NCI-H2227 treated with DMSO at 0.1 percent for 48 hours (cell line): ENCODE results near the gene PPP1R3C.

ENCODE experiments used
- DNase-seq: peaks from one replicate; lab custom pipeline; 2025; lab: John Stamatoyannopoulos, UW

Gene PPP1R3C

DNA sequence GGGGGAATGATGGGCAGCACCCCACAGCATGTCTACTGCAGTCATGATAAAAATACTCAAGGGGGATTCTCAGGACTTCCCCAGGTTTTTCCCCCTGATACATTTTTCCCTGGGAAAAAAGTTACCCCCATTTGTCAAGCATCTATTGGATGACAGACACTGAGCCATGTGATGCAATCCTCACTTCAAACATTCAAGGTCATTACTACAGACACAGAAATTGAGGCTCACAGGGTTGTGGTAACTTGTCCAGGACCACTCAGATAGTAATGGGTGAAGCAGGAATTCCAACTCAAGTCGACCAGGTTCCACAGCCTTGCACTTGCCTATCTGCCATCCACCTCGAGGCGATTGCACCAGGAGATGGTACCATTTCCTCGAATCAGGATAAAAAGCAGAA, 31.7 kb downstream of the PPP1R3C start:
- no peak for DNase-seq

GRCh38 chr10:91598211-91598977, 34.5 kb downstream of the PPP1R3C start:
- DNase-seq, result no peak

- DNase-seq, result peak; percentile 64
Observed at GRCh38 chr10:91597197-91597881, 35.5 kb downstream of the PPP1R3C start.

DNA sequence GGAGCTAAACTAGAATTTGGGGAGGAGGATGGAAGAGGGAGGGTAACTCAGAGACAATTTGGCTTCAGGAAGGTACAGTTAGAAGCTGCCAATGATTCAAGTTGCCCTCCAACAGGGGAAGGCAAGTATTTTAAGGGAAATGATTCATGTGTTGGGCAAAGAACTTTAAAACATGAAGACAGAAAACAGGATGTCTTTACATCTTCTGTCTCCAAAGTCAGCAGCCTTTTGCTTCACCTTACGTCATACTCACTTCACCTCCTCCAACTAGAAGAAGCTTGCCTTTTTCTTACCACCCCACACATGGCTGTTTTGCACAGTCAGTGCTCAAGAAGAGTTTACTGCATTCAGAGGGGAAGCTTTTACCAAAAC, 36.1 kb downstream of the PPP1R3C start:
- peak; percentile 42 for DNase-seq

DNA sequence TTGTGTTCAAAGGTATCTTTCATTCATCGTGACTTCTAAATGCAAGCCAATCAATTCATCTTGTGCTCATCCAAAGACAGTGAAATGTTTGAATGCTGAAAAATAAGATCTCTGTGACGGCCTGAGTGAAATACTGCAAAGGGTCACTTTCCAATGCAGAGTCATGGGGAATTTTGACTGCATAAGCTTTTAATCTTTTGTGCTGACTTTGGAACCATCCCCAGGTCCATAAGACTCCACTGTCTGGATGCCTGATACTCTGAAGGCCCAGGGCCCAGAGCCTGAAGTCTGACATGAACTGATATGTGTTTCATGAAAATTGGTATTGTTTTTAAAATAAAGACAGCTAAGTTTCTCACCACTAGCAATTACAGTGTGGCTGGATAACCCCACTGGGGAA, 39.0 kb downstream of the PPP1R3C start:
- DNase-seq, result no peak

DNA sequence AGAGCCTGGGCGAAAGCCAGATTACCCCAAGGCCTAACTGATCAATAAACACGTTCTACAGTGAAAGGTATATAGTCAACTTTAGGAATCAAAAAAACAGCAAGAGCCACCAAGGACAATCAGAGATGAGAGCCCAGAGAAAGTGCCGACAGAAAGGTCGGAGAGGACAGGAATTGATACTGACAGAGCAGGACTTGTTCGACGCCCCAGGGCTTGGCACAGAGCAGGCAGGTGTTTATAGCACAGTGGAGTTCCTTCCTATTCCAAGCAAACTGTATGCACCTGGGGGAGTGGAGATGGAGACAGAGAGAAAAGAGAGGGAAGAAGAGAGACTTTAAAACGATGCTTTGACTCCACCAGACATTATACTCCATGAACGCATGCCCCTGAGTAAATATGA, 39.5 kb downstream of the PPP1R3C start:
- no peak for DNase-seq

DNA sequence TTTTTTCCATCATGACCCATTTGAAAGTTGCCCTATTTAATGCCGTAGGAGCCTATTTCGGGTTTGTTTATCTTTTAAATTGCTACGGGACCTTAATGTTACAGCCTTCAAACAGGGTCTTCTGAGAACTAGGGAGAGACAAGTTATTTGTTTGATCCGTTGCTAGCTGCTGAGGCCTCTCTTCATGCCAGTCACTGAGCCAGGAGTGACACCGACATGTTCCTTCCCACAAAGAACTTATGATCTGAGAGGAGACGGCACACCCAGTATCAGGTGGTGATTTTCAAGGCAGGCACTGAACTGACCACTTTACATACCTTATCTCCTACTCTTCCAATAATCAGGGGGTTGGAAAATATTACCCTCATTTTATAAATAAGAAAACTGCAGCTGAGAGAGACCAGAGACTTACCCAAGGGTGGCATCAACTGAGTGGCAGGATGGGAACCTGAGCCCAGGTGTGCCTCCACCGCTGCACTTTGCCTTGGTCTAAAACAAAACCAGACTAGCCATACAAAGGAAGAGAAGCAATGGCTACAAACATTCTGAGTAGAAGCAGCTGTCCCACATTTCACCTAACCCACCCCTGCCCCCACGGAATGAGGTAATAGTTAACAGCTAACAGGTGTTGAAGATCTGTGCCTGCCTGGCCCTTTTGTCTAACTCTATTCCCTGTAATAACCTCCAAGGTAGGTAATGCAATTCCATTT, 40.5 kb downstream of the PPP1R3C start:
- DNase-seq, result no peak

DNA sequence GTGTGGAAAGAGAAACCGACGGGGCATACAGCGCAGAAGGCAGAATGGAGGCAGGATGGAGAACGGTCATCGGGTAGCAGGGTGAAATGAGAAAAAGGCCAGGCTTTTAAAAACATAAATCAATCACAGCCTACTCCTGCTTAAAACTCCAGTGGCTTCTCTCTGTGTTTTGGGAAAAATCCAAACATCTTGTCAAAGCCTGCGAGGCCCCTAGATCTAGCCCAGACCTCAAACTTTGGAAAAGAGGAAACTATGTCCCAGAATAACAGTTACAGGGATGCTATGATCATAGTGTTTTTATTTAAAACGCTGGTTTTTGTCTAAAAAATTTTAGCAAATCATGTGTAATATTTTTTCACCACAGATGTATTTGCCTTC, 41.1 kb downstream of the PPP1R3C start:
- DNase-seq, result no peak

DNA sequence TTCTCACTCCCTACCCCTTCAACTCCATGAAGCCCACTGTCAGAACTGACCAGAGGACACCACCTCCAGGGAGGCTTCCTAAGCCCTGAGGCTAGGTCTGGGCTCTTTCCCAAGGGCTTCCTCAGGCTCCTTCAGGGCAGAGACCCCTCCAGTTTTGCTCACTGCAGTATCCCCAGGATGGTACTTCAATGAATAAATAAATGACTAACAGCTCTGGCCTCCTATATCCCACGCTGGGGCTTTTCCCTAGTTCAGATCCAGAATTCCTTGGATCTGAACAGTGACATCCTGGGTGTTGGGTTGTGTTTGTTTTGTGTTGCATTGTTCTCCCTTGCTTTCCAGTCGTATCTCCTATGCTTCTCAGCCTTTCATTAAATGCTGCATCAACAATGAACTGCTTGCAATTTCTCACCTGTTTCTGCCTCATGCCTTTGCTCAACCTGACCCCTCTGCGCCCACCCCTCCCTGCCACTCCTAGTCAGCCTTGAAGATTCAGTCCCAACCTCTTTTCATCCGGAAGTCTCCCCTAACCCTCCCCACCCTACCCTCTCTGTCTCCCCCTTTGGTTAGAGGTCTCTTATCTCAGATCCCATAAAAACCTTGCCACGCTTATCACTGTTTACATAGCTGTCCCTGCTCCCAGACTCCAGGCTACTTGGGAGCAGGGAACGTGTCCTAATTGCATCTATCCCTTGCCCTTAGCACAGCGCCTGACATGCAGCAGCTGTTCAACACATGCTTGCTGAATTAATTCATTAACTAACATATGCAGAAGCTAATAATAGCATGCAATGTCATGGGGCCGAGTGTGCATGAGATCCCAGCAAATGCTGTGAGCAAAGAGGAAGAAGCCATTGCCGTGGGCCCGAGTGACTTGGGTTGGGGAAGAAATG, 41.7 kb downstream of the PPP1R3C start:
- no peak for DNase-seq

DNA sequence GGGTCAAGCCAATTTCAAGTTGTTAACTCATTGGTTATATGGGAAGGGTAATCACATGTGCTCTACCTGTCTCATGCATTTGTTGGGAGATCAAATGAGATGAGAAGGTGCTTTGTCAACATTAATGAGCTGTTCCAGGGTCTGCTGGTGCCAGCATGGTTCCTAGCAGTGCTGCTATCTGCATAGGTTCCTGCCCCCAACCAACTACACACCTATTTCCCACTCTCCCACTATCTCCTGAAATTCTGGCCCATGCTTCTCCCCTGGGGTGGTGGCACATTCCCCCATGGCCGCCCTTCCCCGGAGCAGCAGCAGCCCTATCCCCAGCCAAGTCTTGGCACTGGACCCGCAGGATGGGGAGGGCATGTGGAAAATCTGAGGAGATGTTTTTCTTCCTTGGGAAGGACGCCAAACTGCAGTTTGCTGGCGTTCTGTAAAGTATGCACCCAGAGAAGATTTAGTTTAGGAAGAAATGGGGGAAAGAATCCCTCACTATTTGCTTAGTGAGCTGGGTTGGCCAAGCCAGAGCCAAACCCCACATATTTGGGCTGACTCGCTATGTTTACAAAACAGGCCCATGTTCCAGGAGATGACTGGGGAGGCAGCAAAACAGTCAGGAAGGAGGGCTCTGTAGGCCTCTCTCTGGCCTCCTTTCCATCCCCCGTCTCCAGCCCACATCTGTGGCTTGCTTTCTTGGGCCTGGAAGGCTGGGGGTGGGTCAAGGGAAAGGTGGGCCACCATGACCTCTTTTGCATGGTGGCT, 42.5 kb downstream of the PPP1R3C start:
- no peak for DNase-seq

DNA sequence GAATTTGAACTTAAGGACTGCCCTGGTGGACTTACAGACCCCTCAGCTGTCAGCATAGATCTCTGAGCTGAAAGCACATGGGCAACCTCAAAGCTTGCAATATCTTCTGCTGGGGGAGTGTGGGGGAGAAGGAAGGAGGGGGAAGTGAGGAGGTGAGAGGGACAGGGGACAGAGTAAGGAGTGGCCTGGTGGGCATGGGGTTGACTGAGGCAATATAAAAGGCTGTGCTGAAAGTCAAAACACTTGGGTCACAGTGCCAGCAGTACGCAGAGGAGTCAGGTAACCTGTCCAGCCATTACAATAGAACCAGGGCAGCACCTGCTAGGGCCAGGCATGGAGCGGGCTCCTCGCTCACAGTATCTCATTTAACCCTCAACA, 43.2 kb downstream of the PPP1R3C start:
- DNase-seq, result no peak

DNA sequence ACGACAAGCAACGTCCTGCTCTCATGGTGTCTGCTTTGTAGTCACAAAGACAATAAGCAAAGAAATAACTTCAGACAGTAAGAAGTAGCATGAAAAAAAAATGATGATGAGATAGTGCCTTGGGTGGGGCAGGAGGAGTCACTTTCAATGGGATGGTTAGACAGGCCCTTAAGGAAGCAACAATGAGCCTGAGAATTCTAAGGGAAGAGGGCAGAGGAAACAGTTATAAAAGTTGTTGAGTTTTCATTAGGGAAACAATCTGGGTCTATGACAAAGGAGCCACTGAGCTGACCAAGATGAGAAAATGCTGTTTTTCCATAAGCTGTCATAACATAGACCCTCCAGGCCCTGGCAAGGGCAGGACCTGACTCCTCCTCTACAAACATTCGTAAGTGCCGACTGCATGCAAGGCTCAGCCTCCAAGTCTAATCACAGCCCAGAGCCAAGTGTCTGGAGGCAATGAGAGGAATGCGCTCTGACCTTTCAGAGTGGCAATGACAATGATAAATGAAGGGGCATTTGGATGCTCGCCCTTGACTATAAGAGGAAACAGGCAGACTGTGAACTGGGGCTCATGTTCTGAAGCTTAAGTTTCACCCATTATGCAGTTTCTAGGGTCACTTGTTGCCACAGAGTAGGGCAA, 43.7 kb downstream of the PPP1R3C start:
- peak; percentile 47 for DNase-seq

- DNase-seq, result peak; percentile 11
Observed at GRCh38 chr10:91587710-91588638, 44.9 kb downstream of the PPP1R3C start.

DNA sequence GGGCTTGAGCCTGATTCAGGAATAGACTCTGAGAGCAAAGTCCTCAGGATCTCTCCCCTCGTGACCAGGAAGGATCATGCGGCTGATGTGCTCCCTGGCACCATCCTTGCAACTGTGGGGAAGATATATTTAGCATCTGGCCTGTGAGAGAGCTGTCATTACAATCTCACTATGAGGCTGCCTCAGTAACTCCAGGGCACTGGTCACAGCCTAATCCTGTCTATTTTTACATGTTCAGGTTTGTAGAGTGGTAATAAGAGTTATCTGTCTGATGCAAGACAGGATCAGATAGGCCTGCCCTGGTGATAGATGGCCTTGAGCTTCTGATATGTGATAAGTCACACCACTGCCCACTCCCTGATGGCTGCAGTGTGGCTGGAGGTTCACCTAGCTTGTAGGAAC, 50.7 kb downstream of the PPP1R3C start:
- DNase-seq, result no peak

DNA sequence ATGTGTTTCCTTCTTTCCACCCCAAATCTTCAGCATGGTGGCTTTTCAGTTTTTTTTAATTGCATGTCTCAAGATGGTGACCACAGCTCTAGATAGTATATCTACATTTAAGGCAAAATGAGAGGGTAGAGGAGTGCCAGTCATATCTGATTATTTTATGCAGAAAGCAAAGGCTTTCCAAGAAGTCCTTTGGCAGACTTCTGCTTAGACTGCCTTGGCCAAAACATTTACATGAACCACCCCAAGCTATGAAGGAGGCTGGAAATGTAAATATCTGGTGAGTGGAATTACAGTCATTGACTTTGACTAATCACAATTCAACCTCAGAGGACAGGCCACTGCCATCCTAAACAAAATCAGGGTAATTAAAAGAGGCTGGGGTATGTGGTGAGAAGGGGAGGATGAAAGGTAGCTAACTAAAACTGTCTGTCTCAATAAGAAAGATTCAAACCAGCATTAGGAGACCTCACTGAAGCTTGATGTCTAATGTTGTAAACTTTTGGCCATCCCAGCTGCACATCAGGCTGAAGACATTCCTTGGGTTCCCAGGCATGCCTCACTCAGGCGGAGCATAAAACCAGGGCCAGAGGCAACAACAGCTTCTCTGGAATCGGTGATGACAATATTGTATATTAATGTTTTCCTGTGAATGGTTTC, 53.4 kb downstream of the PPP1R3C start:
- no peak for DNase-seq
